ENCODE results near the gene TMEM135.

TMEM135 gene

DNA sequence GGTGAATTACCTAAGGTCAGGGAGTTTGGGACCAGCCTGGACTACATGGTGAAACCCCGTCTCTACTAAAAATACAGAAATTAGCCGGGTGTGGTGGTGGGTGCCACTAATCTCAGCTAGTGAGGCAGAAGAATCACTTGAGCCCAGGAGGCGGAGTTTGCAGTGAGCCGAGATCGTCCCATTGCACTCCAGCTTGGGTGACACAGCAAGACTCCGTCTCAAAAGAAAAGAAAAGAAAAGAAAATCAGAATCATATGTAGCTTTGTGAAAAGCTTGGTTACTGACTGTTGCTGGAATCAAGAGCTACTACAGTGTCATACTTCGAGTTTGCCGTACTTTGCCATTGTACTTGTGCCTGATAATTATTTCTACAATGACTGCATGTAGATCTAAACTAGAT lies 4.2 kb upstream of the TMEM135 start:
- TF ChIP-seq CTCF (IDR thresholded peaks at IDR 0.05; ENCODE audit: low read length, missing control alignments): no peak
- DNase-seq (ENCODE audit: low read depth): no peak
- H3K4me3 ChIP-seq (replicated peaks; ENCODE audit: low read depth, low read length): no peak overlapping the region

DNA sequence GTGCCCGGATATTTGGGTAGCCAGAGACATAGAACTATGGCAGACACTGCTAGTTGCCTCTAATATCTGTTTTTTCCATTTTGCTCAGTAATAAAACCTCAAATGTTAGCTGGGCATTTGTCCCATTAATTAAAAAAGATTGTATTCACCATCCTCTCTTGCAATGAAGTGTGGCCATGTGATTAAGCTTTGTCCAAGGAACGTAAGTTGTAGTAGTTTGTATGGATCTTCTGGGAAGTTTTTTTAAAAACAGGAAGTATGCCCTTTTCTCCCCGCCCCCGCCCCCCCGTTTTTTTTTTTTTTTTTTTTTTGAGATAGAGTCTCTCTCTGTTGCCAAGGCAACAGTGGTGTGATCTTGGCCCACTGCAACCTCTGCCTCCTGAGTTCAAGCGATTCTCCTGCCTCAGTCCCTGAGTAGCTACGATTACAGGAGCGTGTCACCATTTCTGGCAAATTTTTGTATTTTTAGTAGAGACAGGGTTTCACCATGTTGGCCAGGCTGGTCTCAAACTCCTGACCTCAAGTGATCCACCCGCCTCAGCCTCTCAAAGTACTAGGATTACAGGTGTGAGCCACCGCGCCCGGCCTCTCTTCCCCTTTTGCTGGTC lies 1.7 kb upstream of the TMEM135 start:
- no peak for TF ChIP-seq CTCF (IDR thresholded peaks at IDR 0.05; ENCODE audit: low read length, missing control alignments)
- no peak overlapping the region for H3K4me3 ChIP-seq (replicated peaks; ENCODE audit: low read depth, low read length)
- no peak for DNase-seq (ENCODE audit: low read depth)

- no peak for DNase-seq (ENCODE audit: low read depth)
- peak overlapping the region; percentile 98 for H3K4me3 ChIP-seq (replicated peaks; ENCODE audit: low read depth, low read length)
- TF ChIP-seq CTCF (IDR thresholded peaks at IDR 0.05; ENCODE audit: low read length, missing control alignments): no peak
Observed at GRCh38 chr11:87036756-87037449, 831 bp upstream of the TMEM135 start.

- TF ChIP-seq CTCF (IDR thresholded peaks at IDR 0.05; ENCODE audit: low read length, missing control alignments): no peak
- H3K4me3 ChIP-seq (replicated peaks; ENCODE audit: low read depth, low read length): peak overlapping the region; percentile 98
- no peak for DNase-seq (ENCODE audit: low read depth)
Observed at GRCh38 chr11:87038235-87038977, 672 bp downstream of the TMEM135 start.

GRCh38 chr11:87039371-87039770 lies 1.6 kb downstream of the TMEM135 start:
- peak; percentile 58 for DNase-seq (ENCODE audit: low read depth)

GRCh38 chr11:87043894-87044293 lies 6.2 kb downstream of the TMEM135 start:
- TF ChIP-seq CTCF (IDR thresholded peaks at IDR 0.05; ENCODE audit: low read length, missing control alignments): no peak
- no peak for DNase-seq (ENCODE audit: low read depth)
- no peak overlapping the region for H3K4me3 ChIP-seq (replicated peaks; ENCODE audit: low read depth, low read length)

More at GRCh38 chr11:87039371-87039770, 1.6 kb downstream of the TMEM135 start:
- TF ChIP-seq CTCF (IDR thresholded peaks at IDR 0.05; ENCODE audit: low read length, missing control alignments): no peak
- peak overlapping the region; percentile 98 for H3K4me3 ChIP-seq (replicated peaks; ENCODE audit: low read depth, low read length)
